IMR-90 (cell line): Measurements from ENCODE around the gene RPH3AL.

Source experiments
- BHLHE40 ChIP-seq: fragments of 150-350 bp; IDR thresholded peaks from 2 replicates; pipeline ENCODE4 v1.6.1; 2016; ENCODE audit warnings: mild to moderate bottlenecking, low read depth, low read length
- CEBPB ChIP-seq: IDR thresholded peaks from 2 replicates; pipeline ENCODE4 v1.6.1; 2012; ENCODE audit warnings: low read depth, low read length, improper control_type of control experiment
- CHD1 ChIP-seq: IDR thresholded peaks from 2 replicates; pipeline ENCODE4 v1.6.1; 2012; ENCODE audit warnings: low read depth, low read length, improper control_type of control experiment
- FOS ChIP-seq: fragments of 150-350 bp; IDR thresholded peaks from 2 replicates; pipeline ENCODE4 v1.6.1; 2016; ENCODE audit warnings: low read depth, low read length
- MAZ ChIP-seq: IDR thresholded peaks from 2 replicates; pipeline ENCODE4 v1.6.1; 2012; ENCODE audit warnings: low read depth, mild to moderate bottlenecking, low read length, improper control_type of control experiment, moderate library complexity, borderline replicate concordance
- MXI1 ChIP-seq: IDR thresholded peaks from 2 replicates; pipeline ENCODE4 v1.6.1; 2012; ENCODE audit warnings: low read depth, mild to moderate bottlenecking, low read length, moderate library complexity, borderline replicate concordance
- NFE2L2 ChIP-seq: fragments of 150-350 bp; IDR thresholded peaks from 2 replicates; pipeline ENCODE4 v1.6.1; 2016; ENCODE audit warnings: low read depth, mild to moderate bottlenecking, low read length
- POLR2A ChIP-seq: IDR thresholded peaks from 2 replicates; pipeline ENCODE4 v1.6.1; 2012; ENCODE audit warnings: mild to moderate bottlenecking, low read depth, low read length
- RAD21 ChIP-seq: IDR thresholded peaks from 2 replicates; pipeline ENCODE4 v1.6.1; 2012; ENCODE audit warnings: low read length, improper control_type of control experiment
- RCOR1 ChIP-seq: IDR thresholded peaks from 2 replicates; pipeline ENCODE4 v1.6.1; 2012; ENCODE audit warnings: mild to moderate bottlenecking, low read length, improper control_type of control experiment; ENCODE audit not compliant: insufficient replicate concordance
- RFX5 ChIP-seq: IDR thresholded peaks from 2 replicates; pipeline ENCODE4 v1.8.0; 2012; ENCODE audit warnings: low read depth, mild to moderate bottlenecking, low read length, moderate library complexity
- SMC3 ChIP-seq: fragments of 150-350 bp; IDR thresholded peaks from 2 replicates; pipeline ENCODE4 v1.6.1; 2016; ENCODE audit warnings: low read depth, mild to moderate bottlenecking, antibody characterized with exemption, low read length, moderate library complexity
- TF ChIP-seq, protein P1 (sequence below): conservative IDR thresholded peaks from 2 replicates; pipeline ENCODE4 v1.5.1; 2012; ENCODE audit warnings: mild to moderate bottlenecking, low read depth, low read length, improper control_type of control experiment
- TF ChIP-seq, protein P2 (sequence below): fragments of 150-350 bp; IDR thresholded peaks from 2 replicates; pipeline ENCODE4 v1.6.1; 2016; ENCODE audit warnings: low read depth, mild to moderate bottlenecking, low read length, moderate library complexity, borderline replicate concordance

DNA sequence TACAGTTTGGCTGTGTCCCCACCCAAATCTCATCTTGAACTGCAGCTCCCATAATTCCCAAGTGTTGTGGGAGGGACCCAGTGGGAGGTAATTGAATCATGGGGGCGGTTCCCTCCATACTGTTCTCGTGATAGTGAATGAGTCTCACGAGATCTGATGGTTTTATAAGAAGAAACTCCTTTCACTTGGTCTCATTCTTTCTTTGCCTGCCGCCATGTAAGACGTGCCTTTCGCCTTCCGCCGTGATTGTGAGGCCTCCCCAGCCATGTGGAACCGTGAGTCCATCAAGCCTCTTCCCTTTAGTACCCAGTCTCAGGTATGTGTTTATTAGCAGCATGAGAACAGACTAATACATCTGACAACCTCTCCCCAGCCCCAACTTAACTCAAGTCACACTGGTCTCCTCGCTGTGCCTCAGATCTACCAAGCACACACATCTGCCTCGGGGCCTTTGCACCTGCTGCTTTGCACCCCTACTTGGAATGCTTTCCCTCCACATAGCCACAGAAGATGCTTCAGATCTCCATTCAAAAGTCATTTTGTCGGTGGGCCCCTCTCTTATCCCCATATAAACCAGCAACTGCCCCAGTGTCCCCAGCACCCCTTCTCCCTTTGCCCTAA lies 74.4 kb downstream of the RPH3AL start:
- TF ChIP-seq, protein P1, sequence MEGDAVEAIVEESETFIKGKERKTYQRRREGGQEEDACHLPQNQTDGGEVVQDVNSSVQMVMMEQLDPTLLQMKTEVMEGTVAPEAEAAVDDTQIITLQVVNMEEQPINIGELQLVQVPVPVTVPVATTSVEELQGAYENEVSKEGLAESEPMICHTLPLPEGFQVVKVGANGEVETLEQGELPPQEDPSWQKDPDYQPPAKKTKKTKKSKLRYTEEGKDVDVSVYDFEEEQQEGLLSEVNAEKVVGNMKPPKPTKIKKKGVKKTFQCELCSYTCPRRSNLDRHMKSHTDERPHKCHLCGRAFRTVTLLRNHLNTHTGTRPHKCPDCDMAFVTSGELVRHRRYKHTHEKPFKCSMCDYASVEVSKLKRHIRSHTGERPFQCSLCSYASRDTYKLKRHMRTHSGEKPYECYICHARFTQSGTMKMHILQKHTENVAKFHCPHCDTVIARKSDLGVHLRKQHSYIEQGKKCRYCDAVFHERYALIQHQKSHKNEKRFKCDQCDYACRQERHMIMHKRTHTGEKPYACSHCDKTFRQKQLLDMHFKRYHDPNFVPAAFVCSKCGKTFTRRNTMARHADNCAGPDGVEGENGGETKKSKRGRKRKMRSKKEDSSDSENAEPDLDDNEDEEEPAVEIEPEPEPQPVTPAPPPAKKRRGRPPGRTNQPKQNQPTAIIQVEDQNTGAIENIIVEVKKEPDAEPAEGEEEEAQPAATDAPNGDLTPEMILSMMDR = no peak
- TF ChIP-seq POLR2A (no peak), RAD21 (no peak), CEBPB (no peak), MAZ (no peak), RFX5 (no peak), BHLHE40 (no peak), MXI1 (no peak), RCOR1 (no peak), CHD1 (no peak), SMC3 (no peak), NFE2L2 (no peak), FOS (no peak)
- TF ChIP-seq, protein P2, sequence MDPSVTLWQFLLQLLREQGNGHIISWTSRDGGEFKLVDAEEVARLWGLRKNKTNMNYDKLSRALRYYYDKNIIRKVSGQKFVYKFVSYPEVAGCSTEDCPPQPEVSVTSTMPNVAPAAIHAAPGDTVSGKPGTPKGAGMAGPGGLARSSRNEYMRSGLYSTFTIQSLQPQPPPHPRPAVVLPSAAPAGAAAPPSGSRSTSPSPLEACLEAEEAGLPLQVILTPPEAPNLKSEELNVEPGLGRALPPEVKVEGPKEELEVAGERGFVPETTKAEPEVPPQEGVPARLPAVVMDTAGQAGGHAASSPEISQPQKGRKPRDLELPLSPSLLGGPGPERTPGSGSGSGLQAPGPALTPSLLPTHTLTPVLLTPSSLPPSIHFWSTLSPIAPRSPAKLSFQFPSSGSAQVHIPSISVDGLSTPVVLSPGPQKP = no peak
